GM18951 (cell line): Measurements from ENCODE around the gene APOBEC3H.

Experiments used
- POLR2A ChIP-seq: IDR thresholded peaks from 4 replicates; pipeline ENCODE4 v1.6.1; 2011; ENCODE audit warnings: mild to moderate bottlenecking; ENCODE audit not compliant: insufficient read length, insufficient read depth; ENCODE audit errors: extremely low read depth
- in situ Hi-C: fragments of 300-500 bp; cut with MboI; formaldehyde crosslinking; loops from one replicate; pipeline ENCODE4 v1.12.0; 2022; ENCODE audit warnings: low sequenced_read_pairs, mixed read lengths, inconsistent platforms; ENCODE audit not compliant: unreplicated experiment

The APOBEC3H gene

DNA sequence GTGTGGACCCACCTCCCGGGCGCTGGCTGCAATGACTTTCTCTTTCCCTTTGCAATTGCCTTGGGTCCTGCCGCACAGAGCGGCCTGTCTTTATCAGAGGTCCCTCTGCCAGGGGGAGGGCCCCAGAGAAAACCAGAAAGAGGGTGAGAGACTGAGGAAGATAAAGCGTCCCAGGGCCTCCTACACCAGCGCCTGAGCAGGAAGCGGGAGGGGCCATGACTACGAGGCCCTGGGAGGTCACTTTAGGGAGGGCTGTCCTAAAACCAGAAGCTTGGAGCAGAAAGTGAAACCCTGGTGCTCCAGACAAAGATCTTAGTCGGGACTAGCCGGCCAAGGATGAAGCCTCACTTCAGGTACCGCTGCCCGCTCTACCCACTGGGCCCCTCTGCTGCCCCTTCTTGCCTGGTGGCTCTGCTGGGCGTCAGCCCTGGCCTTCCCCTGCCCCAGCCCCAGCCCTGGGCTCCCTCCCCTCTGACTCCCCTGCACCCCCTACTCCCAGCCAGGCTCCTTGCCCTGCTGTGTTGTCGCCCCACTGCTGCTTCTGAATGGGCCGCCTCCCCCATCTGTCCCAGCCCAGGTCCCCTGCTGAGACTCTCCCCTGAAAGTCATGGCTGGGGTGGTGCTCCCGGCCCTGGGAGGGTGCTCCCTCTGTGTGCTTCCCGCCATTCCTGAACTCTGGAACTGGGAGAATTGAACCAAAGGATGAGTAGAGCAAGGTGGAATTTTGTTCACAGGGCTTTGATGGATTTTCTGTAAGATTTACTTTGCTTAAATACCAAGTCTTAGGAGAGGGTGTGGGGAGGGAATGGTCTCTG, 19.8 kb upstream of the APOBEC3H start, which contains the start of gene APOBEC3G:
TSS of gene APOBEC3G (plus strand) at position 250 of the 815 bp plus-strand sequence. CDS start at position 337, 87 bp downstream.
- peak; percentile 53 for TF ChIP-seq POLR2A
- in situ Hi-C loops, result loop anchor here (5.0 kb wide), 1 partner anchor 35 kb away; the partner anchor contains the start of gene APOBEC3F

GRCh38 chr22:39077912-39078311, 19.1 kb upstream of the APOBEC3H start:
- in situ Hi-C loops, result loop anchor here (5.0 kb wide), 1 partner anchor 36 kb away; the partner anchor contains the start of gene APOBEC3F

DNA sequence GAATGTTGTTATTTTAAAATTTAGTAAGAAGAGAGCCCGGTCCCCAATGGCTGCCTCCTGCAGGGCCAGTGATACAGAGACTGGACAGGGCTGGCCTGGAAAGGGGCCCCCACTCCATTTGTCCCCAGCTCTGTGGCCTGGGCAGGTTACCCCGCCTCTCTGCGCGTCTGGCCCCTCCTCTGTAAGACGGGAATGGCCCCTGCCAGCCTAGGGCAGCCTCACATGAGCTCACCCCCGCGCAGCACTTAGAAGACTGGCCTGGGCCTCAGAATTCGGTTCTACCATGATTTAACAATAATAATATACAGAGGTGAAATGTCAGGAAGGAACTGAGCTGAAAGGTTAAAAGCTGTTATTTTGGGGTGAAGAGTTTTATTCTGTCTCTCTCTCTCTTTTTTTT, 18.7 kb upstream of the APOBEC3H start:
- TF ChIP-seq POLR2A, result no peak

DNA sequence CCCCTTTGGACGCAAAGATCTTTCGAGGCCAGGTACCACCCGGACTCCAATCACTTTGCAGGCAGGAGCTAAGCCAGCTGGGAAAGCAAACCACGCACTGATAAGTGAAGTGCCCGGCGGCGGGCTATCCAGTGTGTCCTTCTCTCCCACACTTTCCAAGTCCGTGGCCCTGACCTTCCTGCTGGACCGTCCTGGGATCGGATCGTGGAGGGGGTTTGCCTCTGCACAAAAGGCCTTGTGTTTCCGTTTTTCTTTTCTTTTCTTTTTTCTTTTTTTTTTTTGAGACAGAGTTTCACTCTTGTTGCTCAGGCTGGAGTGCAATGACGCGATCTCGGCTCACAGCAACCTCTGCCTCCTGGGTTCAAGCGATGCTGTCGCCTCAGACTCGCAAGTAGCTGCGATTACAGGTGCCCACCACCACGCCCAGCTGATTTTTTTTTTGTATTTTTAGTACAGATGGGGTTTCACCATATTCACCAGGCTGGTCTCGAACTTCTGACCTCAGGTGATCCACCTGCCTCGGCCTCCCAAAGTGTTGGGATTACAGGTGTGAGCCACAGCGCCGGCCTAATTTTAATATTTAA, 17.9 kb upstream of the APOBEC3H start:
- in situ Hi-C loops, result loop anchor here (5.0 kb wide), 1 partner anchor 37 kb away; the partner anchor contains the start of gene APOBEC3F

More for the DNA sequence above, 18.7 kb upstream of the APOBEC3H start:
- in situ Hi-C loops, result loop anchor here (5.0 kb wide), 1 partner anchor 36 kb away; the partner anchor contains the start of gene APOBEC3F

GRCh38 chr22:39080052-39080762, 16.8 kb upstream of the APOBEC3H start:
- peak; percentile 22 for TF ChIP-seq POLR2A
- in situ Hi-C loops, result no loop called here

- TF ChIP-seq POLR2A, result no peak
- in situ Hi-C loops, result no loop called here
Observed at GRCh38 chr22:39081016-39081415, 16.0 kb upstream of the APOBEC3H start.

DNA sequence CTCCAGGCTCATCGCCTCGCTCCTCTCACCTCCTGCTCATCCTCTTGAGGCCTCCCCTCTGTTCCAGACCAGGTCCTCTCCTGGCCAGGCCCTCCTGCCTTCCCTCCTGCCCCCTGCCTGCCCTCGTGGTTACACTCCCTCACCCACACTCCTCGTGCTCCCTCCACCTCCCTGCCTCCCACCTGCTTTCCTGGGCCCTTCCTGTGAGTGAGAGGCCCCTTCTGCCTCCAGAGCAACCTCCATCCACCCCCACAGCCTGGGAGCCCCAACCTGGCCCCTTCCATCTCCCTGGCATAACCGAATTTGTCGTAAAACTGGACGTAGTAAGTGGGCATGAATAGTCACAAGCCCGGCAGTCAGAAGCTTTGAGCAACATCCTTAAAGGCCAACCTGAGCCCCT, 15.4 kb upstream of the APOBEC3H start:
- TF ChIP-seq POLR2A, result no peak
- in situ Hi-C loops, result no loop called here

DNA sequence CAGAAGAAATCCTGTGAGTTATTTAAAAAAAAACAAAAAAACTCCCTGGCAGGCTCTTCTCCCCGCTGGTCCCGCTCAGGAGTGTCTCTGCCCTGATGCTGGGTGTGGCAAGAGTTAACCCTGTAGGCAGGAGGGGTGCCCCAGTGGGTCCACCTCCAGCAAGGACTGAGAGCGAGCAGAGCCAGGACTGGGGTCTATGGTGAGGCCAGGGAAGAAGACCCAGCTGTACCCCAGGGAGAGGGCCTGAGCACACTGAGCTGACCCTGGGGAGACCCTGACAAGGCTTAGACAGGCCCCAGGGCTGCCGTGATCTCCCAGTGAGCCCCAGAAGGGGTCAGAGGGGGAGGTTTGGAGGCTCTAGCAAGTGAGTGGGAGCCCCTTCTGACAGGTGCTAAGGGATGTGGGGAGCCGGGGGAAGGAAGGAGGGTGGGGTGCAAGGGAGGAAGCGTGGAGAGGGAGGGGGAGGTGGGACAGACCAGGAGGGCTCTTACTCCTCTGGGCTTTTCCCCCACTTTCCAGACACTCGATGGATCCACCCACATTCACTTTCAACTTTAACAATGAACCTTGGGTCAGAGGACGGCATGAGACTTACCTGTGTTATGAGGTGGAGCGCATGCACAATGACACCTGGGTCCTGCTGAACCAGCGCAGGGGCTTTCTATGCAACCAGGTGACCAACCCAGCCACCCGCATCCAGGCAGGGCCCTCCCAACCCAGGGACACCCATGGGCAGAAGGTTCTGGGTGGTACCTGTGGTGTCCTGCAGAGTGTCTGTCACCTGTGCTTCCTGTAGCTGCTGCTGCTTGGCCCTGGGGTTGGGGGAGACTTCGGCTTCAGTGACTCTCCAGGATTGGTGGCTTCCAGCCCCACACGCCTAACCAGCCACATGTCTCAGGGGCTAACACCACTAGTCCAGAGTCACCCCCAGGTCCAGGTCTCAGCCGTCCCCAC, 13.6 kb upstream of the APOBEC3H start:
- in situ Hi-C loops, result no loop called here
- TF ChIP-seq POLR2A, result no peak

GRCh38 chr22:39084666-39085065, 12.4 kb upstream of the APOBEC3H start:
- TF ChIP-seq POLR2A, result no peak
- in situ Hi-C loops, result no loop called here

- no peak for TF ChIP-seq POLR2A
- in situ Hi-C loops, result no loop called here
Observed at GRCh38 chr22:39087098-39087497, 9.9 kb upstream of the APOBEC3H start.

DNA sequence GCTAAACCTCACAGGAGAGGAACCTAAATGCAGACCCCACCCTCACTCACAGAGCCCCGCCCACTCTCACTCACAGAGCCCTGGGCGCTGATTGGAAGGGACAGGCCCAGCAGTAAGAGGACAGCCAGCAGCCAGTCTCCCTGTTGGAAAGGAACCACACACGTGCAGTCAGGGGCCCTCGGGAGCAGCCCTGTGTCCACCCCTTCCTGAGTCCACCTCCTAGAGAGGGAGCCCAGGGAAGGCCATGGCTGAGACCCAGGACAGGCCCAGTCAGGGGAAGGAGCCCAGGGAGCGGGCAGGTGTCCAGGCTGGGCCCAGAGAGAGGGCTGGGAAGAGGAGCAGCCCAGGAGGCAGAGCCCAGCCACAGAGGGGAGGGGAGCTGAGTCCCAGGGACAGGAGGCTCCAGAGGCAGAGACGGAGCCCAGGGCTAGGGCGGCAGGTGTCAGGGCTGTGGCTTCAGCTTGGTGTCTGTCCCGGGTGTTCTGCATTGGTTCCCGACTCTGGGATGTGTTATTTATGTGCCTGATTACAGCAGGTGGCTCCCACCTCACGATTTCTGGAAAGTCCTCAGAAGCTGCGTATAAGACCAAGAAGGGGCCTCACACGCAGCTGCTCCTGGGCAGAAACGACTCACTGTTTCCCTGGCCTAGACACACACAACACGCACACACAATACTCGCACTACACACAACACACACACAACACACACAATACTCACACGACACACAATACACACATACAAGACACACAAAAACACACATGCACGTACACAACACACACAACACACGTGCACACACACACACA, 9.0 kb upstream of the APOBEC3H start:
- peak; percentile 28 for TF ChIP-seq POLR2A
- in situ Hi-C loops, result no loop called here

DNA sequence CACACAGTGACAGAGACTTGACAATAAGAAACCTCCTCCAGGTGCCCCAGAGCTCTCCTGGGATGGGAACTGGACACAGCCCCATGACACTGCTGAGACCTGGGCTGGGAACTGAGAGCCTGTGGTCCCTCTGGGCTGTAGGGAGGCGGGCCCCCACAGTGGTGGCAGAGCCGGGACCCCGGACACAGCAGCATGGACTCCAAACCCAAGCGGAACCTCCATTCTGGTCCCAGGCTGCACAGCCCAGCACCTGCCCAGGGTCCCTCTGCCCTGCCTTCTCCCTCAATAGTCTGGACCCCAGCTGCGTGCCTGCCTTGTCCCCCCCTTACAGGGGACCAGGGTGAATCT, 8.4 kb upstream of the APOBEC3H start:
- in situ Hi-C loops, result no loop called here
- no peak for TF ChIP-seq POLR2A

DNA sequence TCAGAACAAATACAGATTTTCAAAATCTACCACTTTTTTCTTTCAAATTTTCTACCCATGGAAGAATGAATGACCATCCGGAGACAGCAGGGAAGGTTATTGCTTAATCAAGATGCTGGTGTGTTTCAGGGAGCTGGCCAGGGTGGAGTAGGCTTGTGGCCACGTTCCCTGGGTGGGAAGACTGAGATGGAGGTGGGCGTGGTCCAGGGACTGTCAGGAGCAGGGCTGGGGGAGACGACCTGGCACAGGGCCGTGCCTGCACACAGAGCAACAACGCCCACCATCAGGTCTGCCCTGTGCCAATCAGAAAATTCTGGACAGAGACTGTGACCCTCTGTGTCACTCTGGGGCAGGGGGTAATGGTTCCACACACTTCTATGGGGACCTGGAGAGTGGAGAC, 7.1 kb upstream of the APOBEC3H start:
- no peak for TF ChIP-seq POLR2A
- in situ Hi-C loops, result no loop called here
